AG20443 (cell line): ENCODE data around the gene KAZN.

ENCODE experiments used
- DNase-seq: peaks from one replicate; pipeline ENCODE4 v3.0.0; 2012; ENCODE audit warnings: low spot score, mixed read lengths

Gene KAZN

GRCh38 chr1:14915356-14916054, 317.0 kb downstream of the KAZN start:
- DNase-seq: peak; percentile 81

- DNase-seq: no peak
Measured at GRCh38 chr1:14919289-14919688, 320.8 kb downstream of the KAZN start.

- no peak for DNase-seq
Measured at GRCh38 chr1:14919751-14920150, 321.3 kb downstream of the KAZN start.

- no peak for DNase-seq
Measured at GRCh38 chr1:14921057-14921456, 322.6 kb downstream of the KAZN start.

- DNase-seq: no peak
Measured at GRCh38 chr1:14922942-14923726, 324.6 kb downstream of the KAZN start.

- peak; percentile 97 for DNase-seq
Measured at GRCh38 chr1:14923727-14924452, 325.4 kb downstream of the KAZN start.

GRCh38 chr1:14924455-14925331, 326.2 kb downstream of the KAZN start:
- peak; percentile 89 for DNase-seq

GRCh38 chr1:14925336-14926136, 327.1 kb downstream of the KAZN start:
- DNase-seq: no peak

- no peak for DNase-seq
Measured at GRCh38 chr1:14926229-14926628, 327.7 kb downstream of the KAZN start.

GRCh38 chr1:14926818-14927575, 328.5 kb downstream of the KAZN start:
- DNase-seq: no peak

GRCh38 chr1:14928412-14928811, 329.9 kb downstream of the KAZN start:
- no peak for DNase-seq

- DNase-seq: no peak
Measured at GRCh38 chr1:14928886-14929546, 330.5 kb downstream of the KAZN start.

- DNase-seq: peak; percentile 76
Measured at GRCh38 chr1:14929547-14930246, 331.2 kb downstream of the KAZN start.

- no peak for DNase-seq
Measured at GRCh38 chr1:14930247-14930965, 331.9 kb downstream of the KAZN start.

- no peak for DNase-seq
Measured at GRCh38 chr1:14932034-14932638, 333.7 kb downstream of the KAZN start.

- no peak for DNase-seq
Measured at GRCh38 chr1:14934867-14935266, 336.4 kb downstream of the KAZN start.

GRCh38 chr1:14936815-14937214, 338.3 kb downstream of the KAZN start:
- DNase-seq: no peak
